LNCaP clone FGC (cell line): ENCODE measurements around the gene RALGPS1.

Experiments
- DNase-seq: peaks from one replicate; pipeline ENCODE4 v3.0.0-alpha.2; 2011; ENCODE audit warnings: low read depth
- H3K4me3 ChIP-seq: 2 replicates; pipeline ENCODE4 v1.5.1; 2011; ENCODE audit warnings: mild to moderate bottlenecking, low read depth, low read length, control low read depth
- TF ChIP-seq, protein P1 (sequence below): IDR thresholded peaks from 2 replicates; pipeline ENCODE4 v1.5.1; 2012; ENCODE audit warnings: mild to moderate bottlenecking; ENCODE audit not compliant: control insufficient read depth, insufficient read depth; ENCODE audit errors: extremely low read depth

RALGPS1 gene

DNA sequence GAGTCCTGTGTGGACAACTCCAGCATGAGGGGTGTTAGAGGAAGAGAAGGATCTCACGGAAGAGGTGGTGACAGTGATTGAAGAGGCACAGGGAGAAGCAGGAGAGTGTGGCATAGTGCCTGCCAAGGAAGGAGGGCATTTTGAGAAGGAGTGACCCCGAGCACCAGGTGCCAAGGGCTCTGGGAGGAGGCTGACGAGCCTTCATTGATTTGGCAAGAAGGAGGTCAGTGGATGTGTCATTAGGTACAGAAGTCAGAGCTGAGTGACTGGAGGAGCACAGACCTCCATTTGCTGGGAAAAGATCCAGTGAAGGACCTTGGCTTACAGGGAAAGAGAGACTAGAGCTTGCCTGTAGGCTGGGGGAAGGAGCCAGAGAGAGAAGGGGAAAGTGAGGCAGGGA lies 278.2 kb downstream of the RALGPS1 start:
- no peak for DNase-seq
- TF ChIP-seq, protein P1, sequence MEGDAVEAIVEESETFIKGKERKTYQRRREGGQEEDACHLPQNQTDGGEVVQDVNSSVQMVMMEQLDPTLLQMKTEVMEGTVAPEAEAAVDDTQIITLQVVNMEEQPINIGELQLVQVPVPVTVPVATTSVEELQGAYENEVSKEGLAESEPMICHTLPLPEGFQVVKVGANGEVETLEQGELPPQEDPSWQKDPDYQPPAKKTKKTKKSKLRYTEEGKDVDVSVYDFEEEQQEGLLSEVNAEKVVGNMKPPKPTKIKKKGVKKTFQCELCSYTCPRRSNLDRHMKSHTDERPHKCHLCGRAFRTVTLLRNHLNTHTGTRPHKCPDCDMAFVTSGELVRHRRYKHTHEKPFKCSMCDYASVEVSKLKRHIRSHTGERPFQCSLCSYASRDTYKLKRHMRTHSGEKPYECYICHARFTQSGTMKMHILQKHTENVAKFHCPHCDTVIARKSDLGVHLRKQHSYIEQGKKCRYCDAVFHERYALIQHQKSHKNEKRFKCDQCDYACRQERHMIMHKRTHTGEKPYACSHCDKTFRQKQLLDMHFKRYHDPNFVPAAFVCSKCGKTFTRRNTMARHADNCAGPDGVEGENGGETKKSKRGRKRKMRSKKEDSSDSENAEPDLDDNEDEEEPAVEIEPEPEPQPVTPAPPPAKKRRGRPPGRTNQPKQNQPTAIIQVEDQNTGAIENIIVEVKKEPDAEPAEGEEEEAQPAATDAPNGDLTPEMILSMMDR, result no peak
- no peak overlapping the region for H3K4me3 ChIP-seq

DNA sequence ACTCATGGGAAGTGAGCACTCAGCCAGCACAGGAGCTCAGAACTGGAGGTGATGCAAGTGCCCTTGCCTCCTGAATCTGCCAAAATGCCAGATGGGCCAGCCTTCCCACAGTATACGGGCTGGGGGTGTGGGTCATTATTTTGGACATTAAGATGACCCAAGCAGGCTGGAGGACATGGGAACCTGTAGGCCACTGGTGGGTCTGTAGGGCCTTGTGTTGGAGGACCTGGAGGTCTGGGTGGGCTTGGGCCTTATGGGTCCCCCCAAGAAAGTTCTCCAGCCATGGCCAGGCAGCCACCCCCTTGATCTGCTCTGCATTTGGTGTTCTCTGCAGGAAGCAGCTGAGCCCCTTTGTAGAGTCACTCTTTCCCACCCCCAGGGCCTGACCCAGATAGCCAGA lies 278.9 kb downstream of the RALGPS1 start:
- DNase-seq, result no peak
- no peak overlapping the region for H3K4me3 ChIP-seq
- TF ChIP-seq, protein P1, result no peak

DNA sequence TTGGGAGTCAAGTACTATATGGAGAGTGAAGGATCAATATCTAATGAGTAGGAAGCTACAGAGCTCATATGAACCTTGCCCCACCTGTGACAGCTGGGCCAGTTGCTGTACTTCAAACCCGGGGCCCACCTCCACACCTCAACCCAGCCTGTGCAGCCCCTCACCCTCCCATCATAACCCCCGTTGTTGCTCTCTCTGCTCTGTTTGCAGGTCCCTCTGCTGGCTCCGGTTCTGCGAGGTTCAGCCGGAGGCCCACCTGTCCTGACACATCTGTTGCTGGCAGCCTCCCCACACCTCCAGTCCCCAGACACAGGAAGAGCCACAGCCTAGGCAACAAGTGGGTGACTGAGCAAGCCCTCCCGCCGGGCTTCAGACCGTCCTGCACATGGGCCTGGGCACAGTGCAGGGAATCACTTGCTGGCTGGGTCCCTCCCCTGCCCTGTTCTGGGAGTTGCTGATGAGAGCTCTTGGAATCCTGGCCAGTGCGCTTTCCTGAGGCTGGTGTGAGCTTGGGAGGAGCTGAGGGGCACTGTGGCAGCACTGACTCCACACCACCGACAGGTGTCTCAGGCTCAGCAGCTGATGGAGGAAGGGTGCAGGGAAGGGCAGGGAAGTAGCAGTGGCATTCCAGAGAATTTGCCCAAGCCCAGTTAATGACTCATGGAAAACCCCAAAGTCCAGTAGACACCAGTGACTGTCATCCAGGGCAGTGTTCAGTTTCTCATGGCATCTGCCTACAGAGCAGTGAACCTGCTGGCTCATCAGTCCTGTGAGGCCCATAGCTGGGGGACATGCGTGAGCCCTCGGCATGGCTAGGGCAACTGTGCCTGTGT lies 280.5 kb downstream of the RALGPS1 start:
- no peak for DNase-seq

DNA sequence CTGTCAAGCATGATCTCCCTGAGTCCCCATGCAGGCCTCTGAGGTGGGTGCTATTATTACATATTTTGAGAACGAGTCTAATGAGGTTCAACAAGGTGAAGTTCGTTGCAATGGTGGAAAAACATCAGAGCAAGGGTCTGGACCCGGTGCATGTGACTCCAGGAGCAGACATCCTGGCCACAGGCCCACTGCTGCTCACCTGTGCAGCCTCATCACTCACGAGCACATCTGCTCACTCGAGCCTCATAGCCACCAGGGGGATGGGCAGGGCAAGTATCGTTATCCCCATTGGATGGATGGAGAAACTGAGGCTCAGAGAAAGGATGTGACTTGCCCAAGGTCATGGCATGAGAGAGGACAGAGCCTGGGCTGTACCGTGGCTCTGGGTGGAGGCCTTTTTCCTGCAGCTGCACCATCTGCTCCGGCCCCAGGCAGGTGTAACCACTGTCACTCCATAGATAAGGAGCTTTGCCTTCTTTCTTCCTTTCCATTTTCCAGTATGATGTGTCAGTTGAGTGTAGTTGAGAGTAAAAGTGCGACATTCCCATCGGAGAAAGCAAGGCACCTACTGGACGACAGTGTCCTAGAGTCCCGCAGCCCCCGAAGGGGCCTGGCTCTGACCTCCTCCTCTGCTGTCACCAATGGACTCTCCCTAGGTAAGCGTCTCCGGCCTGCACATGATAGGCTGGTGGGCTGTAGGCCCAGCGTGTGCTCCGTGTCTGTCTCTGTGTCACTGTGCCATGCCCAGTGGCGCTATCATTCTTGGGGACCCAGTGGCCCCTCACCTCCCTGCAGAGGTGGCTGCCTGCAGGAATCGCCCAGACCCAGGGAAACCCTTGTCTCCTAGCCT lies 281.6 kb downstream of the RALGPS1 start:
- H3K4me3 ChIP-seq, result no peak overlapping the region
- DNase-seq, result no peak
- TF ChIP-seq, protein P1, result no peak

More for the DNA sequence above, 280.5 kb downstream of the RALGPS1 start:
- TF ChIP-seq, protein P1, result no peak
- H3K4me3 ChIP-seq, result no peak overlapping the region

DNA sequence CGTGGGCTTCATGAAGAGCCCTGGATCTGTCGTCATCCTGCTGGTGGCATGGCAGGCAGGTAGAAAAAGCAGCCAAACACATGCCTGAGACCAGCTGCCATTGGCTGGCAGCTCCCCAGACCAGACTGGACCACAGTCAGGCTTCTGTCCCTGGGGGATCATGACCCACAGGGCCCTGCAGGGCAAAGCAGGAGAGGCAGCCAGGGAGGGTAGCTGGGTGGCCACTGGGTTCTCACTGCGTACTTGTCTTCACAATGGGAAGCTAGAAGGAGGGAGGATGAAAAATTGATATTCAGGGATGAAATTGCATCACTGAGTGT lies 282.2 kb downstream of the RALGPS1 start:
- no peak for DNase-seq
- TF ChIP-seq, protein P1, result no peak
- no peak overlapping the region for H3K4me3 ChIP-seq

DNA sequence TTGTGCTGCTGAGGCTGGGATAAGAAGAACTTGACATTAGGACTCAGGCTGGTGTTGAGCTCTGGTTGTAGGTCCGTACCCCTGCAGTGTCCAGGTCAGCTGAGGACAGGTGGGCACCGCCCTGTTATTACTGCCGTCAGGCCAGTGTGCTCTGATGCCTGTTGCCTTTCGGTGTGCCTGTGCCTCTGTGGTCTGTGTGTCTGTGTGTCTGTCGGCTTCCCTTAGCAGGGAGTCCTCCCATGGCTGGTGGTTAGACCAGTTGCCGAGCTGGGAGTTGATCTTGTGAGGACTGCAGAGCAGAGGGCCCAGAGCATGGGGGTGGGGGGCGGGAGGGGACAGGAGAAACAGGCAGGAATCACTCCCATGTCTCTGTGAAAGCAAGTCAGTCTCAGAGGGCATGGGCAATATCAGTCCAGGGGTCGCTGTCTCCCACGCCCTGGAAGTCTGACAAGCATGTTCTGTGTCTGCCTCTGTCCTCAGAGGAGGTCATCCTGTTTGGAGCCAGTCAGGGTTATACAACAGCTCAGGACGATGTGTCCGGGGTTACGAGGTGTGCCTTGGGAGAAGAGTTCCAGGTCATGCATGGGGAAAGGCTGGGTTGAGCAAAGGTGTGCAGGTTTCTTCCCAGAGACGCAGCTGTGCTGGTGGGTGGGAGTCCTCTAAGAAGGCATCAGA lies 282.7 kb downstream of the RALGPS1 start:
- no peak overlapping the region for H3K4me3 ChIP-seq
- TF ChIP-seq, protein P1, result no peak

More for the DNA sequence above, 282.7 kb downstream of the RALGPS1 start:
- DNase-seq, result no peak
